Fibroblast of lung (primary cell): ENCODE results near the gene CALN1. TPM values are rescaled to one million over a fixed set of nuclear protein-coding genes. Genes with fewer than 3 reads are reported as not detected.
"Not testable (repeated sequence)": the region's sequence is repeated elsewhere in the genome, so short reads cannot be mapped to it uniquely, and the experiment has no call there.

Experiments used
- DNase-seq, 2 donors: peaks; one replicate each; pipeline versions ENCODE4 v3.0.0 to v3.0.0-alpha.2; 2010; ENCODE audit warnings: low read depth in 2 of 2
- H2AFZ ChIP-seq: 2 replicates; pipeline ENCODE4 v1.5.1; 2012; ENCODE audit warnings: low read length, control low read depth, inconsistent platforms
- H3K27ac ChIP-seq: 2 replicates; pipeline ENCODE4 v1.5.1; 2011; ENCODE audit warnings: low read length, control low read depth; ENCODE audit not compliant: insufficient read depth
- H3K27me3 ChIP-seq: 2 replicates; pipeline ENCODE4 v1.5.1; 2011; ENCODE audit warnings: mild to moderate bottlenecking, low read length; ENCODE audit not compliant: control insufficient read depth, insufficient read depth
- H3K36me3 ChIP-seq: 2 replicates; pipeline ENCODE4 v1.5.1; 2011; ENCODE audit warnings: low read length; ENCODE audit not compliant: control insufficient read depth, insufficient read depth
- H3K4me1 ChIP-seq: 2 replicates; pipeline ENCODE4 v1.5.1; 2011; ENCODE audit warnings: low read length; ENCODE audit not compliant: control insufficient read depth, insufficient read depth; ENCODE audit errors: extremely low read depth
- H3K4me2 ChIP-seq: 2 replicates; pipeline ENCODE4 v1.5.1; 2011; ENCODE audit warnings: low read length, control low read depth; ENCODE audit not compliant: insufficient read depth; ENCODE audit errors: extremely low read depth
- H3K4me3 ChIP-seq, 4 experiments: fragments of 200-600 bp in 1 of 4; sonication (generic) in 1 of 4; replicated peaks in 1 of 4; 2 replicates each; pipeline ENCODE4 v1.5.1; 2011 to 2016; ENCODE audit warnings: low read length in 4 of 4, low read depth in 3 of 4, mild to moderate bottlenecking in 3 of 4, control low read depth in 2 of 4, inconsistent platforms in 1 of 4, mixed read lengths in 1 of 4; ENCODE audit not compliant: insufficient read depth in 1 of 4; ENCODE audit errors: control extremely low read depth in 1 of 4
- H3K79me2 ChIP-seq: 2 replicates; pipeline ENCODE4 v1.5.1; 2012; ENCODE audit warnings: mild to moderate bottlenecking, low read length, inconsistent platforms; ENCODE audit not compliant: control insufficient read depth, insufficient read depth
- H3K9ac ChIP-seq: 2 replicates; pipeline ENCODE4 v1.5.1; 2011; ENCODE audit warnings: mild to moderate bottlenecking, low read length, control low read depth; ENCODE audit not compliant: insufficient read depth
- H3K9me3 ChIP-seq: 2 replicates; pipeline ENCODE4 v1.5.1; 2012; ENCODE audit warnings: low read depth, low read length; ENCODE audit not compliant: control insufficient read depth, insufficient read depth
- H4K20me1 ChIP-seq: 2 replicates; pipeline ENCODE4 v1.5.1; 2011; ENCODE audit warnings: low read length; ENCODE audit not compliant: control insufficient read depth, insufficient read depth; ENCODE audit errors: extremely low read depth
- EZH2 ChIP-seq: IDR thresholded peaks from 2 replicates; pipeline ENCODE4 v1.5.1; 2012; ENCODE audit warnings: low read length, control low read depth, mild to moderate bottlenecking; ENCODE audit errors: missing control alignments
- polyA plus RNA-seq, 2 donors: library from polyadenylated mRNA; depleted of rRNA in 1 of 2; stranded (reverse) in 1 of 2; unstranded in 1 of 2; fragments of >200 nt; gene quantifications; 2 replicates each; pipeline ENCODE4 v1.2.1, GENCODE V29; 2011 to 2012; ENCODE audit warnings: missing spikeins in 1 of 2
- total RNA-seq: library from RNA; depleted of rRNA; stranded (reverse); fragments of >200 nt; gene quantifications from 2 replicates; pipeline ENCODE4 v1.2.1, GENCODE V29; 2014
- TF ChIP-seq, protein P1 (sequence below), 2 donors: IDR thresholded peaks in 1 of 2; conservative IDR thresholded peaks in 1 of 2; 1 replicate in 1 of 2; 2 replicates in 1 of 2; pipeline ENCODE4 v1.5.1; 2011 to 2012; ENCODE audit warnings: low read length in 2 of 2, control low read depth in 1 of 2, inconsistent platforms in 1 of 2, low read depth in 1 of 2, mild to moderate bottlenecking in 1 of 2

Gene CALN1
- total and polyA plus RNA-seq, 2 donors (not counting 1 experiment from before 2014, with no cell fraction given): not detected

DNA sequence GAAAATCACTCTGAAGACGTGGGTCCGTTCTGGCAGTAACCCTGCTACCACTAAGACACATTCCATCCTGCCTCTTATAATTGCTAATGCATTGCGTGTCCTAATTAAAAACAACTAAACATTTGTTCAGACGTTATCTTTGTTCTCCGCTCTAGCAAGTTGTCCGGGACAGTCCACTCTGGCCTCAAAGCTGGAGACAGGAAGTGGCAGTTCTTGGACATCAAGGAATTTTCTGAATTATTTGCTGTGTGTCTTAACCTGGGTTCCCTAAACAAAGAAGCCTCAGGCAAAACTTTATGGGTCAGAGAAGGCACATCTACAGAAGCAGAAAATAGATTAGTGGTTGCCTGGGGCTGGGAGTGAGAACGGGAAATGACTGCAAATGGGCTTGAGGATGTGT is 199.1 kb downstream of the CALN1 start:
- no peaks in the 10 kb centered on the region for H4K20me1 ChIP-seq
- no peak for DNase-seq

DNA sequence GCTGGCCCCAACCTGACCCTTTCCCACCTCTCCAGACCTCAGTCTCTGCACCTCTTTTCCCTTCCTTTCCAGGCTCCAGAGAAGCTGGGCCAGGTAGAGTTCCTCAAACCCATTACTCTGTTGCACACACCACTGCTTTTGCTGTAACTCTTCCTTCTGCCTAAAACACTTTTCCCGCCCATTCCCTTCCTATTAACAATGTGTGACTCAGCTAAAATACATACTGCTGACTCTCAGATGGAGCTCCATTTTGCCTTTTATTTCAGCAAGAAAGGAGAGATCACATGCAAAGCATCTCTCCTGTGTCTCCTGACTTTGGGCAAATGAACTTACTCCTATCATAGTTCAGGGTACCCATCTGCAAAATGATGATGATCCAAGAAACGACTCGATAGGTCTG is 201.0 kb downstream of the CALN1 start:
- no peak overlapping the region for H3K9ac ChIP-seq
- no peak for DNase-seq
- H2AFZ ChIP-seq: no peak overlapping the region
- no peaks in the 10 kb centered on the region for H3K4me1 ChIP-seq
- no peak overlapping the region for H3K4me3 ChIP-seq
- no peak for TF ChIP-seq EZH2
- TF ChIP-seq, protein P1, sequence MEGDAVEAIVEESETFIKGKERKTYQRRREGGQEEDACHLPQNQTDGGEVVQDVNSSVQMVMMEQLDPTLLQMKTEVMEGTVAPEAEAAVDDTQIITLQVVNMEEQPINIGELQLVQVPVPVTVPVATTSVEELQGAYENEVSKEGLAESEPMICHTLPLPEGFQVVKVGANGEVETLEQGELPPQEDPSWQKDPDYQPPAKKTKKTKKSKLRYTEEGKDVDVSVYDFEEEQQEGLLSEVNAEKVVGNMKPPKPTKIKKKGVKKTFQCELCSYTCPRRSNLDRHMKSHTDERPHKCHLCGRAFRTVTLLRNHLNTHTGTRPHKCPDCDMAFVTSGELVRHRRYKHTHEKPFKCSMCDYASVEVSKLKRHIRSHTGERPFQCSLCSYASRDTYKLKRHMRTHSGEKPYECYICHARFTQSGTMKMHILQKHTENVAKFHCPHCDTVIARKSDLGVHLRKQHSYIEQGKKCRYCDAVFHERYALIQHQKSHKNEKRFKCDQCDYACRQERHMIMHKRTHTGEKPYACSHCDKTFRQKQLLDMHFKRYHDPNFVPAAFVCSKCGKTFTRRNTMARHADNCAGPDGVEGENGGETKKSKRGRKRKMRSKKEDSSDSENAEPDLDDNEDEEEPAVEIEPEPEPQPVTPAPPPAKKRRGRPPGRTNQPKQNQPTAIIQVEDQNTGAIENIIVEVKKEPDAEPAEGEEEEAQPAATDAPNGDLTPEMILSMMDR (conservative IDR thresholded peaks at IDR 0.05 in 1 of 2, IDR thresholded peaks at IDR 0.05 in 1 of 2; ENCODE audit: low read depth in 1 of 2, low read length in 2 of 2): no peak
- H3K9me3 ChIP-seq: no peaks in the 10 kb centered on the region
- H3K79me2 ChIP-seq: no peaks in the 10 kb centered on the region
- no peaks in the 10 kb centered on the region for H4K20me1 ChIP-seq
- no peaks in the 10 kb centered on the region for H3K27me3 ChIP-seq
- H3K27ac ChIP-seq: no peak overlapping the region
- no peaks in the 10 kb centered on the region for H3K36me3 ChIP-seq
- H3K4me2 ChIP-seq: no peak overlapping the region

More for the DNA sequence above, 199.1 kb downstream of the CALN1 start:
- Histone ChIP-seq H3K9me3 (no peaks in the 10 kb centered on the region), H3K4me1 (no peaks in the 10 kb centered on the region), H3K36me3 (no peaks in the 10 kb centered on the region), H3K27ac (no peak overlapping the region), H2AFZ (no peak overlapping the region), H3K79me2 (no peaks in the 10 kb centered on the region), H3K27me3 (no peaks in the 10 kb centered on the region), H3K4me3 (no peak overlapping the region), H3K4me2 (no peak overlapping the region), H3K9ac (no peak overlapping the region)
- no peak for TF ChIP-seq EZH2
- TF ChIP-seq, protein P1 (conservative IDR thresholded peaks at IDR 0.05 in 1 of 2, IDR thresholded peaks at IDR 0.05 in 1 of 2; ENCODE audit: low read depth in 1 of 2, low read length in 2 of 2): no peak

DNA sequence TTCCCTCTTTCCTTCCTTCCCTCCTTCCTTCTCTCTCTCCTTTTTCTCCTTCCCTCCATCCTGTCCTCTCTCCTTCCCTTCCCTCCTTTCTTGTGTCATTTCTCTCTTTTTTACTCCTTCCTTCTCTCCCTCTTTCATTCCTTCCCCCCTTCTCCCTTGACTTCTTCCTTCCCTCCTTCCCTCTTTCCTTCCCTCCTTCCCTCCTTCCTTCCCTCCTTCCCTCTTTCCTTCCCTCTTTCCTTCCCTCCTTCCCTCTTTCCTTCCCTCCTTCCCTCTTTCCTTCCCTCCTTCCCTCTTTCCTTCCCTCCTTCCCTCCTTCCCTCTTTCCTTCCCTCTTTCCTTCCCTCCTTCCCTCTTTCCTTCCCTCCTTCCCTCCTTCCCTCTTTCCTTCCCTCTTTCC is 203.1 kb downstream of the CALN1 start:
- H3K4me2 ChIP-seq, H3K9ac ChIP-seq, H2AFZ ChIP-seq, H3K9me3 ChIP-seq, H3K4me3 ChIP-seq, H3K36me3 ChIP-seq, H4K20me1 ChIP-seq, H3K27me3 ChIP-seq, H3K79me2 ChIP-seq, H3K27ac ChIP-seq, H3K4me1 ChIP-seq, DNase-seq: not testable (repeated sequence)
